ENCODE data around the gene PITPNC1.

GRCh38 chr17:67569873-67570272, 192.8 kb downstream of the PITPNC1 start:
- TF ChIP-seq CTCF (IDR thresholded peaks at IDR 0.05), result no peak
- TF ChIP-seq POLR2AphosphoS5 (IDR thresholded peaks at IDR 0.05), result no peak
- no peak for TF ChIP-seq POLR2A (IDR thresholded peaks at IDR 0.05)

Data from breast epithelium (tissue), 3 donors.